Astrocyte of the spinal cord (primary cell): ENCODE results near the gene RGS6.

Experiments
- DNase-seq: peaks from one replicate; pipeline ENCODE4 v3.0.0; 2011; ENCODE audit warnings: low read depth, low spot score
- H3K4me3 ChIP-seq: 2 replicates; pipeline ENCODE4 v1.5.1; 2011; ENCODE audit warnings: low read depth, mild to moderate bottlenecking, low read length, moderate library complexity
- in situ Hi-C: cut with HindIII; loops from 2 replicates; pipeline ENCODE4 v1.10.0; 2017; ENCODE audit warnings: low sequenced_read_pairs
- TF ChIP-seq, protein P1 (sequence below): IDR thresholded peaks from 2 replicates; pipeline ENCODE4 v1.5.1; 2012; ENCODE audit warnings: low read depth, mild to moderate bottlenecking, low read length, inconsistent platforms

Gene RGS6

DNA sequence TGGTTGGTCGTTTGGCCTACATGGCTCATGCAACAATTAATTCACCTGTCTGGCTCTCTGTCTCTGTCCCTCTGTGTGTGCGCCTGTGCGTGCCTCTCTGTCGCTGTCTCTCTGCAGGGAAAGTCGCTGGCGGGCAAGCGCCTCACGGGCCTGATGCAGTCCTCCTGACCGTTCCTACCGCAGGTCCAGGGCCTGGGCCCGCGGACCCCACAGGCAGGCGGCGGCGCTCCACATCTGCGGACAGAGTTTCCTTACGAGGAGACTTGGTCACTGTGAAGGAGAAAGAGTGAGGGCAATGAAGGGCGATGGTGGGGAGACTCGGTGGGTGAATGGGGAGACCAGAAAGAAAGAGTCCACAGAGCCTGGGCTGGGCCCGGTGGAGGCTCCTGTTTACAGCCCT, 630.1 kb downstream of the RGS6 start:
- DNase-seq, result no peak
- no peak overlapping the region for H3K4me3 ChIP-seq
- TF ChIP-seq, protein P1, sequence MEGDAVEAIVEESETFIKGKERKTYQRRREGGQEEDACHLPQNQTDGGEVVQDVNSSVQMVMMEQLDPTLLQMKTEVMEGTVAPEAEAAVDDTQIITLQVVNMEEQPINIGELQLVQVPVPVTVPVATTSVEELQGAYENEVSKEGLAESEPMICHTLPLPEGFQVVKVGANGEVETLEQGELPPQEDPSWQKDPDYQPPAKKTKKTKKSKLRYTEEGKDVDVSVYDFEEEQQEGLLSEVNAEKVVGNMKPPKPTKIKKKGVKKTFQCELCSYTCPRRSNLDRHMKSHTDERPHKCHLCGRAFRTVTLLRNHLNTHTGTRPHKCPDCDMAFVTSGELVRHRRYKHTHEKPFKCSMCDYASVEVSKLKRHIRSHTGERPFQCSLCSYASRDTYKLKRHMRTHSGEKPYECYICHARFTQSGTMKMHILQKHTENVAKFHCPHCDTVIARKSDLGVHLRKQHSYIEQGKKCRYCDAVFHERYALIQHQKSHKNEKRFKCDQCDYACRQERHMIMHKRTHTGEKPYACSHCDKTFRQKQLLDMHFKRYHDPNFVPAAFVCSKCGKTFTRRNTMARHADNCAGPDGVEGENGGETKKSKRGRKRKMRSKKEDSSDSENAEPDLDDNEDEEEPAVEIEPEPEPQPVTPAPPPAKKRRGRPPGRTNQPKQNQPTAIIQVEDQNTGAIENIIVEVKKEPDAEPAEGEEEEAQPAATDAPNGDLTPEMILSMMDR, result no peak
- in situ Hi-C loops, result no loop called here

DNA sequence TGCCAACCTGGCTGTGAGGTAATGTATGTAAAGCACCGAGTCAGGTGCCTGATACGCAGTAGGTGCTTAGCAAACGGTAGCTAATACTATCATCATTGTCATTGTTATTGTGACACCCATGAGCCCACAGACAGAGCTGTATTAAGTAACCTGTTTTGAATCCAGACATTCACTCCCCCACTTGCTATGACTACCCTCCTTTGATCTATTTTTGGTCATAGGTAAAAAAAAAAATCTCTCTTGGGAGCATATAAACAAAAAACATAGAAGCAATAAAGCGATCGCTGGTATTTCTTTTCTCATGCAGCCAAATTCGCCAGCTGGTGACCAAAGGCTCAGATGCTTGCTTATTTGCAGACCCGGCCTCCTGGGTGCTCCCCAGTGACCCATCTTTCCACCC, 631.4 kb downstream of the RGS6 start:
- in situ Hi-C loops, result no loop called here
- no peak for DNase-seq
- TF ChIP-seq, protein P1, result no peak
- no peak overlapping the region for H3K4me3 ChIP-seq

DNA sequence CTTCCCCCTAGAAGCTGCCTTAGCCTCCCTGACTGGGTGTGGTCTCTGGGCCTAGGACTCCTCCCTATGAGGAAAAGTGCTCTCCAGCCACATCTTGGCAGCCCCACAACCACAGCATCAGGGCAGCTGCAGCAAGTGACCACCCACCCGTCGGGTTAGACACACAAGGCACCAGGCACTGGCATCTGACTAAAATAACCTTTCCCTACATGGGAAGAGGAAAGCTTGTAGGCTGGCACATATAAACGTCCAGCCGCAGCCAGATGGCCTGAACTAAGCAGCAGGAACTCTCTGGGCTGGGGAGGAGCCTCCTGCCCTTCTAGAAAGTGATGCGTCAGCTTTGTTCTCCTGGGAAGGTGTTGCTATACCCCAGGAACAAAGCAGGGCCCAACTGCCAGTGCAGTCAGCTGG, 632.9 kb downstream of the RGS6 start:
- TF ChIP-seq, protein P1, result no peak
- DNase-seq, result no peak
- in situ Hi-C loops, result no loop called here
- no peak overlapping the region for H3K4me3 ChIP-seq

DNA sequence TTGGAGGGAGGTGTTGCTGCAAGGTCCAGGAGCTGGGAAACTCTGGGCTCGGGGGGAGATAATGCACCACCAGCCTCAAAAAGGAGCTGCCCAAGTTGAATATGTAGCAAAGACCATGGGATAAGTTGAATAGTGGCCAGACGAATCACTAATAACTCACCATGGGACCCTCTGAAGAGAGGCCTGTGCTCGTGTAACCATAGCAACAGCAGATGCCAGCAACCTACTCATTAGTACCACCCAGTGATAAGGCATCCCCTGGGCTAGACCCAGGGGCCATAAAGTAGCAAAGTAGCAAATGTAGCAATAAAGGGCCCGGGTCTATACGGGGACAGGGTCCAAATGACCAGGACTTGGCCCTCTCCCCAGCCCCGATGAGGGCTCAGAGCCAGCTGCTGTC, 633.7 kb downstream of the RGS6 start:
- TF ChIP-seq, protein P1, result no peak
- no peak for DNase-seq
- no peak overlapping the region for H3K4me3 ChIP-seq
- in situ Hi-C loops, result no loop called here

DNA sequence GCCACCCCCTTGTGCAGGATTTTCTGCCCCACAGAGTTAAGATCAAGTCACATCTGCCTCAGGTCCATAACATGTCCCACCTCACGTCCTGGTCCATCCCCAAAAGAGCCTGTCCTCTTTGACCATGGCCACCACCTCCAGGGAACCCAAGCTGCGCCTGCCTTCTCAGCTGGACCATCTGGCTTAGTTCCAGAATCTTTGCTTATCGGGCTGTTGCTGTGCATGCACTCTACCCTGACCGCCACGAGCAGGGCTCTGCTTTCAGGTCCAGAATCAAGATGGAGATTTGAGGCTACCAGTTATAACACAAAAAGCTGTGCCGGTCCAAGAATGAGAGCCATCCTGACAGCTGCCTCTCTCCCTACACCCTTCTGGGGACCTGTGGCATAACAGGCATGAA, 635.0 kb downstream of the RGS6 start:
- in situ Hi-C loops, result no loop called here
- TF ChIP-seq, protein P1, result no peak
- DNase-seq, result no peak
- no peak overlapping the region for H3K4me3 ChIP-seq

DNA sequence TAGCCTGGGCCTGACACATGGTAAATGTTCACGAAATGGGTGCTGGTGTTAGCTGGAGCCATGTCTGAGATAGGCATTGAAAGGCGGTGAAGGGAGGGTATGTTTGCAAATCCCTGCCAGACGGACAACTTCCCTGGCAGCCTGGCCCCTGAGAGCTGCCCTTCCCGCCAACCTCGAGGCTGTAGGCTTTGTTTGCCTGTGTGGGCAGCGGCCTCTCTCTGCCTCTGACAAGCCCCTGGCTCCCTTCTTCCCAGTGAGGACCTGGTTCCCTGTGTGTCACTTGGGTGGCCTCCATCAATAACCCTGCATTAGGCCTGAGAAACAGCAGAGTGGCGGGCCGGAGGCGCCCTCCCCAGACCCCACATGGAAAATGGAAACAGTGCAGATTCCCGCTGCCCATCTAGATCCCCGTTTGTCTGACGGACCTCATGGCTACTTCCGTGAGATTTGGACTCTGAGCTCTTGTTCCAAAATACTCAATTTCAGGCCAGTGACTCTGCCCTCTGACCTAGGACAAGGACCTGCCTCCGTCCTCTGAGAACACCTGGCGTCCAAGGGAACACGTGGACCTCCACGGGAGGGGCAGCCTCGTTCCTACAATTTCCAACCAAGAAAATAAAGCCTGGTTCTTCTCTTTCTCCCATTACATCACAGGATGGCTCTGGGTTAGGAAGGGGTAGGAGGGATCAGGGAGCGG, 636.2 kb downstream of the RGS6 start:
- no peak overlapping the region for H3K4me3 ChIP-seq
- TF ChIP-seq, protein P1, result no peak
- DNase-seq, result no peak
- in situ Hi-C loops, result no loop called here
